Testis (tissue), 3 donors: ENCODE results near the gene NAV3. TPM values are rescaled to one million over a fixed set of nuclear protein-coding genes. Genes with fewer than 3 reads are reported as not detected.

ENCODE experiments used
- DNase-seq: peaks from one replicate; pipeline ENCODE4 v3.0.0-alpha.2; 2019
- H3K27ac ChIP-seq, 2 donors: fragments of 200-600 bp; sonication (generic); one replicate each; pipeline ENCODE4 v1.5.1; 2019
- H3K27me3 ChIP-seq: fragments of 200-600 bp; sonication (generic); one replicate; pipeline ENCODE4 v1.5.1; 2019
- H3K36me3 ChIP-seq: fragments of 200-600 bp; sonication (generic); one replicate; pipeline ENCODE4 v1.5.1; 2017; ENCODE audit warnings: low read depth; ENCODE audit errors: missing control alignments
- H3K4me1 ChIP-seq: fragments of 200-600 bp; sonication (generic); one replicate; pipeline ENCODE4 v1.5.1; 2019
- H3K4me3 ChIP-seq, 2 donors: fragments of 200-600 bp; sonication (generic); one replicate each; pipeline ENCODE4 v1.5.1; 2017 to 2019
- H3K9me3 ChIP-seq: fragments of 200-600 bp; sonication (generic); one replicate; pipeline ENCODE4 v1.5.1; 2017
- POLR2A ChIP-seq: fragments of 450-650 bp; IDR thresholded peaks from one replicate; pipeline ENCODE4 v1.6.1; 2017; ENCODE audit warnings: antibody characterized with exemption, mild to moderate bottlenecking, moderate library complexity
- WGBS, 2 donors: methylation state at CpG; one replicate each; pipeline ENCODE4 v1.1.5; 2018; 5-methylcytosine and 5-hydroxymethylcytosine counted together
- intact Hi-C: fragments of 100-400 bp; cut with DNase I; formaldehyde crosslinking; loops from one replicate; pipeline ENCODE4 v1.15.1; 2023; ENCODE audit warnings: low total_unique reads
- polyA plus RNA-seq: library from polyadenylated mRNA; stranded (reverse); fragments of 350-450 nt; fragmentation: Illumina TruSeq; extraction: RNeasy Lipid Tissue Mini Kit (QIAGEN cat#74804); gene quantifications from one replicate; pipeline ENCODE4 v1.2.3, GENCODE V29; 2014; ENCODE audit warnings: low read depth, low replicate concordance; ENCODE audit not compliant: insufficient read depth
- total RNA-seq, 2 donors: library from RNA; depleted of rRNA; stranded (reverse); fragments of >200 nt; gene quantifications; one replicate each; pipeline ENCODE4 v1.2.3, GENCODE V29; 2016
- TF ChIP-seq, protein P1 (sequence below), 3 experiments: fragments of 450-650 bp in 2 of 3; fragments of 200-600 bp in 1 of 3; sonication (generic) in 1 of 3; IDR thresholded peaks; one replicate each; pipeline ENCODE4 v1.5.1; 2016 to 2019; ENCODE audit warnings: antibody characterized with exemption in 3 of 3, mild to moderate bottlenecking in 2 of 3, moderate library complexity in 1 of 3

Gene NAV3
- total and polyA plus RNA-seq, 3 donors from 2014 or later: 6.4 to 21.9 (median 20.0) TPM

DNA sequence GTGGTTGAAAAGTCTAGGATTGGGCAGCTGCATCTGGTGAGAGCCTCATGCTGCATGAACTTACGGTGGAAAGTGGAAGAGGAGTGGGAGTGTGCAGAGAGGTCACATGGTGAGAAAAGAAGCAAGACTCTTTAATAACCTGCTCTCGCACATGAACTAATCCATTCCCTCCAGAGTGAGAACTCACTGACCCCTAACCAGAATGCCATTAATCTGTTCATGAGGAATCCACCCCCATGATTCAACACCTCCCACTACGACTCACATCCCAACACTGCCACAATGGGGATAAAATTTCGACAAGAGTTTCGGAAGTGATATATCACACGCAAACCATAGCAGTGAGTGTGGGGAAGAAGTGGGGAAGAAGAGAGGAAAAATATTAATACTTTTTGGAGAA, 377.4 kb downstream of the NAV3 start:
- Histone ChIP-seq H3K27me3 (no peaks in the 10 kb centered on the region), H3K4me3 (no peak overlapping the region), H3K4me1 (no peaks in the 10 kb centered on the region), H3K9me3 (no peaks in the 10 kb centered on the region), H3K36me3 (no peaks in the 10 kb centered on the region), H3K27ac (no peak overlapping the region)
- no peak for DNase-seq
- intact Hi-C loops: no loop called here
- TF ChIP-seq POLR2A: no peak
- TF ChIP-seq, protein P1, sequence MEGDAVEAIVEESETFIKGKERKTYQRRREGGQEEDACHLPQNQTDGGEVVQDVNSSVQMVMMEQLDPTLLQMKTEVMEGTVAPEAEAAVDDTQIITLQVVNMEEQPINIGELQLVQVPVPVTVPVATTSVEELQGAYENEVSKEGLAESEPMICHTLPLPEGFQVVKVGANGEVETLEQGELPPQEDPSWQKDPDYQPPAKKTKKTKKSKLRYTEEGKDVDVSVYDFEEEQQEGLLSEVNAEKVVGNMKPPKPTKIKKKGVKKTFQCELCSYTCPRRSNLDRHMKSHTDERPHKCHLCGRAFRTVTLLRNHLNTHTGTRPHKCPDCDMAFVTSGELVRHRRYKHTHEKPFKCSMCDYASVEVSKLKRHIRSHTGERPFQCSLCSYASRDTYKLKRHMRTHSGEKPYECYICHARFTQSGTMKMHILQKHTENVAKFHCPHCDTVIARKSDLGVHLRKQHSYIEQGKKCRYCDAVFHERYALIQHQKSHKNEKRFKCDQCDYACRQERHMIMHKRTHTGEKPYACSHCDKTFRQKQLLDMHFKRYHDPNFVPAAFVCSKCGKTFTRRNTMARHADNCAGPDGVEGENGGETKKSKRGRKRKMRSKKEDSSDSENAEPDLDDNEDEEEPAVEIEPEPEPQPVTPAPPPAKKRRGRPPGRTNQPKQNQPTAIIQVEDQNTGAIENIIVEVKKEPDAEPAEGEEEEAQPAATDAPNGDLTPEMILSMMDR (IDR thresholded peaks at IDR 0.05): no peak
- 84 to 91% methylated on average over 6 of the region's 6 CpGs for WGBS, 2 donors

DNA sequence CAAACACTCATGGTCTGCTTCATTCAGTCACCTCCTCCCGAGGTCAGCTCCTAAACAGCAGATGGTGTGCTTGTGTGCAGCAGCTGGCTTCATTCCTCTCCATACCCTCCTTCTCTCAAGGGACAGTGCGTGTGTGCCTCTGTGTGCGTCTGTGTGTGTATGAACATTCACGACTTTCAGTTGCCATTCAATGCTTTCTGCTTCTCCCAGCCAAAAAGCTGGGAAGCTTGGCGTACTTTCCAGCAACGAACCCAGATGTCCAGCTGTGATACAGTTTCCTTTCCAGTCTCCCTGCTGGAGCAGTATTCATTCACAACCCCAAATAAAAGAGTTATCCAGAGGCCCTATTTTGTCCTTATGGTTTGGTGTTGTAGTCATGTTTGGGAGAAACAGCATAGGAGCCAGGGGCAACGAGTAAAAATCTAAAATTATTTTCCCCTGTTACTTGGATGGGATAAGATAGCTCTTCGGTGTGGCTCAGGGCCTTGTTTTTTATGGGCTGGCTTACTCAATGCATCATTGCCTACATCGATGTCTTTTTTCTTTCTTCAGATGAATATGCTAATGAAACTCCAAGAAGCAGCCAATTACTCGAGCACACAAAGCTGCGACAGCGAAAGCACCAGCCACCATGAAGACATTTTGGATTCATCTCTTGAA, 379.3 kb downstream of the NAV3 start:
- H3K27ac ChIP-seq: no peak overlapping the region
- no peak overlapping the region for H3K4me3 ChIP-seq
- H3K27me3 ChIP-seq: no peaks in the 10 kb centered on the region
- 60% methylated on average over 12 of the region's 12 CpGs for WGBS, 2 donors
- H3K4me1 ChIP-seq: no peaks in the 10 kb centered on the region
- TF ChIP-seq POLR2A: no peak
- TF ChIP-seq, protein P1 (IDR thresholded peaks at IDR 0.05): no peak
- DNase-seq: no peak
- intact Hi-C loops: no loop called here
- no peaks in the 10 kb centered on the region for H3K36me3 ChIP-seq
- no peaks in the 10 kb centered on the region for H3K9me3 ChIP-seq

DNA sequence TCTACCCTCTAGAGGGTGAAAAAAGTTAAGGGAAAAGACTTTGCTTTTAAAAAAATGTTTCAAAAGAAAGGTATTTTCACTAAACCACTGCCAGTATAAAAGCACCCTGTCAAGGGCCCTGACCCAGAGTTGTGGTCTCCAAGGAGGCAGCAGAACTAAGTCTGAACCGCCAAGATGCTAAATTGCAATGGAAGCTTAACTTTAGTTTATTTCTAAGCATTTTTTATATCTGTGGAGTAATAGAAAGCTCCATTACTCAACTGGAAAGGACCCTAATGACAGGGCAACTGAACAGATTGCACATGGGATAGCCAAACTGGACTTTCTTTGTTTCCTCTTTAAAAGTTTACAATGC, 379.8 kb downstream of the NAV3 start:
- Histone ChIP-seq H3K27ac (no peak overlapping the region), H3K27me3 (no peaks in the 10 kb centered on the region), H3K36me3 (no peaks in the 10 kb centered on the region), H3K4me1 (no peaks in the 10 kb centered on the region), H3K4me3 (no peak overlapping the region), H3K9me3 (no peaks in the 10 kb centered on the region)
- no peak for TF ChIP-seq POLR2A
- TF ChIP-seq, protein P1 (IDR thresholded peaks at IDR 0.05): no peak
- DNase-seq: no peak
- intact Hi-C loops: no loop called here
- WGBS, 2 donors: 89% methylated on average over 1 of the region's 1 CpG

DNA sequence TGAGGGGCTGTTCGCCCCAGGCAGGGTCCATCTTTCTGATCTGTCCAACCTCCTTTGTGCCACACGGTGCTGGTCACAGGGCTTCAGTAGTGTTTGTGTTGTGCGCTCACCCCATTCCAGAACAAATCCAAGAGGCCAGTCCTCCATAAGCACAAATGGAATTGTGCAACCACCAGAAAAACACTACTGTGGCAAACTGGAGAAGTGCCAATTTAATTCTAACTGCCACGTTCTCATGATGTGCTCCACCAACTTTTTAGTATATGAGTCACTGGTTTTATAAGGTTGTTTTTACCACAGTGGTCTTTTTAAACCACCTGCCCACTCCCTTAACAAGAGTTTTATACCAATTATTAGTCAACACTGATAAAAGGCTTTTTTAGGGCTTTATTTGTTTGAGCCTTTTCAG, 380.2 kb downstream of the NAV3 start:
- WGBS, 2 donors: 77 to 86% methylated on average over 4 of the region's 4 CpGs
- Histone ChIP-seq H3K27me3 (no peaks in the 10 kb centered on the region), H3K4me1 (no peaks in the 10 kb centered on the region), H3K27ac (no peak overlapping the region), H3K4me3 (no peak overlapping the region), H3K36me3 (no peaks in the 10 kb centered on the region), H3K9me3 (no peaks in the 10 kb centered on the region)
- no peak for DNase-seq
- intact Hi-C loops: no loop called here
- TF ChIP-seq, protein P1 (IDR thresholded peaks at IDR 0.05): no peak
- no peak for TF ChIP-seq POLR2A

DNA sequence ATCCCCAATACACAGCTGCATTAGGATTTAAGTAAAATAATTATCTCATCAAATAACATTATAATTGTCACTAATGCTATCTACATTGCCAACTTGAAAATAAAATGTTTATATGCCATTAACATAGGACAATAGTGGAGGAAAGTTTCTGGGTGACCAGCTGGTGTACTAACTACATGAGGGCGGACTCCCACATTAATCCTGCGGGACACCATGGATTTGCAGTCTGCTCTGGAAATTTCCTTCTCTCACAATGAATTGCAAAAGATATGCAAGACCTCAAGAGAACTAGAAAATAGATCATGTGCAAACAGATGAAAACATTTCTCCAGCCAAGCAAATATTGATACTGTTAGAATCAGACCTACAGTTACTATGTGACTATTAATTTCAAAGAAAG, 390.1 kb downstream of the NAV3 start:
- Histone ChIP-seq H3K27ac (no peak overlapping the region), H3K4me1 (no peaks in the 10 kb centered on the region), H3K4me3 (no peak overlapping the region), H3K9me3 (no peaks in the 10 kb centered on the region), H3K27me3 (no peaks in the 10 kb centered on the region), H3K36me3 (no peaks in the 10 kb centered on the region)
- 87 to 89% methylated on average over 2 of the region's 2 CpGs for WGBS, 2 donors
- TF ChIP-seq, protein P1 (IDR thresholded peaks at IDR 0.05): no peak
- TF ChIP-seq POLR2A: no peak
- intact Hi-C loops: no loop called here
- no peak for DNase-seq
